ENCODE data around the gene RIC8A.

DNA sequence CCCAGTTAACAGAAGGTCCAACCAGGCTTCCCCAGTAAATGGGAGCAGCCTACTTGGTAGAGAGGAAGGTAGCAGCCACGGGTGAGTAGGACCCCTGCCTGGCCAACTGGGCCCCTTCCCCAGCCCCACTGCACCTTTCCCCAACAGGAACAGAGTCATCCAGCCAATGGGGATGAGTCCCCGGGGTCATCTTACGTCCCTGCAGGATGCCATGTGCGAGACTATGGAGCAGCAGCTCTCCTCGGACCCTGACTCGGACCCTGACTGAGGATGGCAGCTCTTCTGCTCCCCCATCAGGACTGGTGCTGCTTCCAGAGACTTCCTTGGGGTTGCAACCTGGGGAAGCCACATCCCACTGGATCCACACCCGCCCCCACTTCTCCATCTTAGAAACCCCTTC is 6.6 kb downstream of the RIC8A start:
- TF ChIP-seq, protein P1, sequence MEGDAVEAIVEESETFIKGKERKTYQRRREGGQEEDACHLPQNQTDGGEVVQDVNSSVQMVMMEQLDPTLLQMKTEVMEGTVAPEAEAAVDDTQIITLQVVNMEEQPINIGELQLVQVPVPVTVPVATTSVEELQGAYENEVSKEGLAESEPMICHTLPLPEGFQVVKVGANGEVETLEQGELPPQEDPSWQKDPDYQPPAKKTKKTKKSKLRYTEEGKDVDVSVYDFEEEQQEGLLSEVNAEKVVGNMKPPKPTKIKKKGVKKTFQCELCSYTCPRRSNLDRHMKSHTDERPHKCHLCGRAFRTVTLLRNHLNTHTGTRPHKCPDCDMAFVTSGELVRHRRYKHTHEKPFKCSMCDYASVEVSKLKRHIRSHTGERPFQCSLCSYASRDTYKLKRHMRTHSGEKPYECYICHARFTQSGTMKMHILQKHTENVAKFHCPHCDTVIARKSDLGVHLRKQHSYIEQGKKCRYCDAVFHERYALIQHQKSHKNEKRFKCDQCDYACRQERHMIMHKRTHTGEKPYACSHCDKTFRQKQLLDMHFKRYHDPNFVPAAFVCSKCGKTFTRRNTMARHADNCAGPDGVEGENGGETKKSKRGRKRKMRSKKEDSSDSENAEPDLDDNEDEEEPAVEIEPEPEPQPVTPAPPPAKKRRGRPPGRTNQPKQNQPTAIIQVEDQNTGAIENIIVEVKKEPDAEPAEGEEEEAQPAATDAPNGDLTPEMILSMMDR (IDR thresholded peaks at IDR 0.05) = no peak
- TF ChIP-seq POLR2A (IDR thresholded peaks at IDR 0.05; ENCODE audit: low read depth) (no peak), EP300 (IDR thresholded peaks at IDR 0.05) (no peak), POLR2AphosphoS5 (IDR thresholded peaks at IDR 0.05) (no peak)
